Activated T-cell treated with anti-CD3 and anti-CD28 coated beads for 48 hours (primary cell): ENCODE results near the gene DENND5B.
"Not testable (repeated sequence)": the region's sequence is repeated elsewhere in the genome, so short reads cannot be mapped to it uniquely, and the experiment has no call there.

ENCODE experiments used
- DNase-seq: peaks from one replicate; pipeline ENCODE4 v3.0.0-alpha.2; 2020; ENCODE audit warnings: low read depth

Gene DENND5B

GRCh38 chr12:31557707-31558106 lies 33.2 kb downstream of the DENND5B start:
- DNase-seq = no peak

- not testable (repeated sequence) for DNase-seq
Observed at GRCh38 chr12:31555466-31555865, 35.5 kb downstream of the DENND5B start.

GRCh38 chr12:31550590-31550989 lies 40.3 kb downstream of the DENND5B start:
- not testable (repeated sequence) for DNase-seq

GRCh38 chr12:31536672-31537071 lies 54.3 kb downstream of the DENND5B start:
- no peak for DNase-seq

- DNase-seq = no peak
Observed at GRCh38 chr12:31533470-31533869, 57.5 kb downstream of the DENND5B start.

GRCh38 chr12:31531893-31532292 lies 59.0 kb downstream of the DENND5B start:
- DNase-seq = no peak

- DNase-seq = no peak
Observed at GRCh38 chr12:31528095-31528494, 62.8 kb downstream of the DENND5B start.

- no peak for DNase-seq
Observed at GRCh38 chr12:31527083-31527482, 63.9 kb downstream of the DENND5B start.

- DNase-seq = no peak
Observed at GRCh38 chr12:31526158-31526546, 64.8 kb downstream of the DENND5B start.

- DNase-seq = no peak
Observed at GRCh38 chr12:31525496-31526157, 65.3 kb downstream of the DENND5B start.

- DNase-seq = no peak
Observed at GRCh38 chr12:31524791-31525495, 66.0 kb downstream of the DENND5B start.

- no peak for DNase-seq
Observed at GRCh38 chr12:31523306-31523705, 67.6 kb downstream of the DENND5B start.

- DNase-seq = no peak
Observed at GRCh38 chr12:31522607-31523006, 68.3 kb downstream of the DENND5B start.

- DNase-seq = no peak
Observed at GRCh38 chr12:31521964-31522363, 69.0 kb downstream of the DENND5B start.

- no peak for DNase-seq
Observed at GRCh38 chr12:31519511-31519910, 71.4 kb downstream of the DENND5B start.

- DNase-seq = no peak
Observed at GRCh38 chr12:31518680-31519227, 72.2 kb downstream of the DENND5B start.

GRCh38 chr12:31517994-31518393 lies 72.9 kb downstream of the DENND5B start:
- DNase-seq = no peak

- DNase-seq = no peak
Observed at GRCh38 chr12:31516702-31517101, 74.2 kb downstream of the DENND5B start.

GRCh38 chr12:31514912-31515311 lies 76.0 kb downstream of the DENND5B start:
- no peak for DNase-seq

GRCh38 chr12:31510034-31510433 lies 80.9 kb downstream of the DENND5B start:
- DNase-seq = no peak

GRCh38 chr12:31508436-31509150 lies 82.3 kb downstream of the DENND5B start:
- no peak for DNase-seq

- no peak for DNase-seq
Observed at GRCh38 chr12:31507966-31508365, 83.0 kb downstream of the DENND5B start.
